Upper lobe of left lung (tissue), 4 donors: ENCODE data around the gene CTNNAL1.

Source experiments
- CTCF ChIP-seq, 6 experiments: fragments of 450-650 bp in 4 of 6; fragments of 200-600 bp in 2 of 6; sonication (generic) in 2 of 6; IDR thresholded peaks; one replicate each; pipeline ENCODE4 v1.5.1; 2016 to 2019; ENCODE audit warnings: antibody characterized with exemption in 6 of 6
- EP300 ChIP-seq, 4 donors: sonication (generic); formaldehyde crosslinking; IDR thresholded peaks; one replicate each; pipeline ENCODE4 v1.5.1; 2017; ENCODE audit warnings: antibody characterized with exemption in 4 of 4, control low read depth in 2 of 4
- POLR2A ChIP-seq, 4 donors: fragments of 450-650 bp; IDR thresholded peaks; one replicate each; pipeline ENCODE4 v1.5.1; 2016 to 2017; ENCODE audit warnings: antibody characterized with exemption in 4 of 4, mild to moderate bottlenecking in 2 of 4

GRCh38 chr9:108983885-108984284 is 29.4 kb downstream of the CTNNAL1 start:
- TF ChIP-seq CTCF (IDR thresholded peaks at IDR 0.05), result no peak
- no peak for TF ChIP-seq POLR2A (IDR thresholded peaks at IDR 0.05)
- TF ChIP-seq EP300 (IDR thresholded peaks at IDR 0.05), result no peak
